CD4-positive, alpha-beta T cell treated with Interleukin-17A for 4 hours (primary cell): ENCODE results near the gene CTNNA3.

ENCODE experiments used
- DNase-seq: peaks from one replicate; pipeline ENCODE4 v3.0.0-alpha.2; 2020; ENCODE audit warnings: mixed read lengths

CTNNA3 gene

GRCh38 chr10:66844176-66844942 lies 851.6 kb downstream of the CTNNA3 start:
- DNase-seq: no peak

- DNase-seq: no peak
Measured at GRCh38 chr10:66843396-66843795, 852.6 kb downstream of the CTNNA3 start.

GRCh38 chr10:66842867-66843266 lies 853.1 kb downstream of the CTNNA3 start:
- no peak for DNase-seq

- DNase-seq: no peak
Measured at GRCh38 chr10:66842371-66842770, 853.6 kb downstream of the CTNNA3 start.

- DNase-seq: no peak
Measured at GRCh38 chr10:66838656-66839055, 857.3 kb downstream of the CTNNA3 start.

GRCh38 chr10:66837990-66838389 lies 858.0 kb downstream of the CTNNA3 start:
- no peak for DNase-seq

GRCh38 chr10:66837335-66837734 lies 858.7 kb downstream of the CTNNA3 start:
- no peak for DNase-seq

GRCh38 chr10:66836771-66837170 lies 859.2 kb downstream of the CTNNA3 start:
- DNase-seq: no peak

GRCh38 chr10:66836057-66836456 lies 859.9 kb downstream of the CTNNA3 start:
- no peak for DNase-seq

GRCh38 chr10:66835400-66835799 lies 860.6 kb downstream of the CTNNA3 start:
- no peak for DNase-seq

- no peak for DNase-seq
Measured at GRCh38 chr10:66834802-66835201, 861.2 kb downstream of the CTNNA3 start.

- no peak for DNase-seq
Measured at GRCh38 chr10:66833861-66834260, 862.1 kb downstream of the CTNNA3 start.

- no peak for DNase-seq
Measured at GRCh38 chr10:66832781-66833422, 863.1 kb downstream of the CTNNA3 start.

GRCh38 chr10:66828957-66829356 lies 867.0 kb downstream of the CTNNA3 start:
- DNase-seq: no peak

- DNase-seq: no peak
Measured at GRCh38 chr10:66827353-66827752, 868.6 kb downstream of the CTNNA3 start.

GRCh38 chr10:66823301-66823700 lies 872.7 kb downstream of the CTNNA3 start:
- DNase-seq: no peak

- no peak for DNase-seq
Measured at GRCh38 chr10:66822801-66823200, 873.2 kb downstream of the CTNNA3 start.

GRCh38 chr10:66819691-66820090 lies 876.3 kb downstream of the CTNNA3 start:
- DNase-seq: no peak

GRCh38 chr10:66813122-66813521 lies 882.9 kb downstream of the CTNNA3 start:
- DNase-seq: no peak

GRCh38 chr10:66811211-66811610 lies 884.8 kb downstream of the CTNNA3 start:
- no peak for DNase-seq

GRCh38 chr10:66809402-66809801 lies 886.6 kb downstream of the CTNNA3 start:
- no peak for DNase-seq

GRCh38 chr10:66805612-66806011 lies 890.4 kb downstream of the CTNNA3 start:
- no peak for DNase-seq

- no peak for DNase-seq
Measured at GRCh38 chr10:66804962-66805361, 891.0 kb downstream of the CTNNA3 start.

- no peak for DNase-seq
Measured at GRCh38 chr10:66803174-66803573, 892.8 kb downstream of the CTNNA3 start.

GRCh38 chr10:66799474-66799873 lies 896.5 kb downstream of the CTNNA3 start:
- DNase-seq: no peak
